Fibroblast of lung (primary cell): ENCODE results near the gene CSPG4. TPM values are rescaled to one million over a fixed set of nuclear protein-coding genes. Genes with fewer than 3 reads are reported as not detected.

ENCODE experiments used
- DNase-seq, 2 donors: peaks; one replicate each; pipeline versions ENCODE4 v3.0.0 to v3.0.0-alpha.2; 2010; ENCODE audit warnings: low read depth in 2 of 2
- H2AFZ ChIP-seq: 2 replicates; pipeline ENCODE4 v1.5.1; 2012; ENCODE audit warnings: low read length, control low read depth, inconsistent platforms
- H3K27ac ChIP-seq: 2 replicates; pipeline ENCODE4 v1.5.1; 2011; ENCODE audit warnings: low read length, control low read depth; ENCODE audit not compliant: insufficient read depth
- H3K27me3 ChIP-seq: 2 replicates; pipeline ENCODE4 v1.5.1; 2011; ENCODE audit warnings: mild to moderate bottlenecking, low read length; ENCODE audit not compliant: control insufficient read depth, insufficient read depth
- H3K36me3 ChIP-seq: 2 replicates; pipeline ENCODE4 v1.5.1; 2011; ENCODE audit warnings: low read length; ENCODE audit not compliant: control insufficient read depth, insufficient read depth
- H3K4me1 ChIP-seq: 2 replicates; pipeline ENCODE4 v1.5.1; 2011; ENCODE audit warnings: low read length; ENCODE audit not compliant: control insufficient read depth, insufficient read depth; ENCODE audit errors: extremely low read depth
- H3K4me2 ChIP-seq: 2 replicates; pipeline ENCODE4 v1.5.1; 2011; ENCODE audit warnings: low read length, control low read depth; ENCODE audit not compliant: insufficient read depth; ENCODE audit errors: extremely low read depth
- H3K4me3 ChIP-seq, 4 experiments: fragments of 200-600 bp in 1 of 4; sonication (generic) in 1 of 4; replicated peaks in 1 of 4; 2 replicates each; pipeline ENCODE4 v1.5.1; 2011 to 2016; ENCODE audit warnings: low read length in 4 of 4, low read depth in 3 of 4, mild to moderate bottlenecking in 3 of 4, control low read depth in 2 of 4, inconsistent platforms in 1 of 4, mixed read lengths in 1 of 4; ENCODE audit not compliant: insufficient read depth in 1 of 4; ENCODE audit errors: control extremely low read depth in 1 of 4
- H3K79me2 ChIP-seq: 2 replicates; pipeline ENCODE4 v1.5.1; 2012; ENCODE audit warnings: mild to moderate bottlenecking, low read length, inconsistent platforms; ENCODE audit not compliant: control insufficient read depth, insufficient read depth
- H3K9ac ChIP-seq: 2 replicates; pipeline ENCODE4 v1.5.1; 2011; ENCODE audit warnings: mild to moderate bottlenecking, low read length, control low read depth; ENCODE audit not compliant: insufficient read depth
- H3K9me3 ChIP-seq: 2 replicates; pipeline ENCODE4 v1.5.1; 2012; ENCODE audit warnings: low read depth, low read length; ENCODE audit not compliant: control insufficient read depth, insufficient read depth
- H4K20me1 ChIP-seq: 2 replicates; pipeline ENCODE4 v1.5.1; 2011; ENCODE audit warnings: low read length; ENCODE audit not compliant: control insufficient read depth, insufficient read depth; ENCODE audit errors: extremely low read depth
- EZH2 ChIP-seq: IDR thresholded peaks from 2 replicates; pipeline ENCODE4 v1.5.1; 2012; ENCODE audit warnings: low read length, control low read depth, mild to moderate bottlenecking; ENCODE audit errors: missing control alignments
- polyA plus RNA-seq, 2 donors: library from polyadenylated mRNA; depleted of rRNA in 1 of 2; stranded (reverse) in 1 of 2; unstranded in 1 of 2; fragments of >200 nt; gene quantifications; 2 replicates each; pipeline ENCODE4 v1.2.1, GENCODE V29; 2011 to 2012; ENCODE audit warnings: missing spikeins in 1 of 2
- total RNA-seq: library from RNA; depleted of rRNA; stranded (reverse); fragments of >200 nt; gene quantifications from 2 replicates; pipeline ENCODE4 v1.2.1, GENCODE V29; 2014
- TF ChIP-seq, protein P1 (sequence below), 2 donors: IDR thresholded peaks in 1 of 2; conservative IDR thresholded peaks in 1 of 2; 1 replicate in 1 of 2; 2 replicates in 1 of 2; pipeline ENCODE4 v1.5.1; 2011 to 2012; ENCODE audit warnings: low read length in 2 of 2, control low read depth in 1 of 2, inconsistent platforms in 1 of 2, low read depth in 1 of 2, mild to moderate bottlenecking in 1 of 2

CSPG4 gene
- total and polyA plus RNA-seq, 2 donors (not counting 1 experiment from before 2014, with no cell fraction given) = 23.1 to 109 TPM

DNA sequence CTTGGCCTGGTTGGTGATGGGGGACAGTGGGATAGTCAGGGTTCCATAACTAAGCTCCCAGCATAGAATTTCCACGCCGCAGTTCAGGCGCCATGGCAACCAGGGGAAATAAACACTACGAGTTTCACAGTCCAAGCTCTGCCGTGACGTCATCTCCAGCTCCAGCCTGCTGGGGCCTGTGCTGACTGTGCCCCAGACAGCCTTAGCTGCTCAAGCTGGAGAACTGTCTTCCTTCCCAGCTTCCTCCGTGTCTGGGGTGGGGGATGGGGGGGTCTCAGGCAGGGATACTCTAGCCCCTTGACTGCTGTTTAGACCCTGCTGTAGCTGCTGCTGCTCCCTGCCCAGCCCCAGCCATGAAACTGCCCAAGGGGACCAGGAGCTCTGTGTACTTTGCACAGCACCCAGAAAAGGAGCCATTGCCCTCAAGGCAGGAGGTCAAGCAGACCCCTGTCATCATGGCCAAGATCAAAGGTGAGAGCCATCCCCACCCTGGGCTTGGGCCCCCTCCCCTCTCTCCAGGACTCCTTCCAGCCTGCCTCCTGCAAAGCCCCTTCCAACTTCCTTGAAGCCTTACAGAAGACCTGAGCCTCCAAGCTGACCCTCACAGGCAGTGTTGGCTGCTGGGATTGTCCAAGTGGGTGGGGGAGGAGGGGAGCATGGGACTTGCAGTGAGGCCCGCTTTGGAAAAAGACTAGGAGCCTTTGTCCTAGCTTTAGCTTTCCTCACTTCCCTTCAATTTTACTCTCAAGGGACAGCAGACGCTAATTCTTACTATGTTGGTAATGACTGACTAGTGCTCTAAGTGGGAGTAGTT, 11.4 kb upstream of the CSPG4 start:
- TF ChIP-seq EZH2 = no peak
- TF ChIP-seq, protein P1, sequence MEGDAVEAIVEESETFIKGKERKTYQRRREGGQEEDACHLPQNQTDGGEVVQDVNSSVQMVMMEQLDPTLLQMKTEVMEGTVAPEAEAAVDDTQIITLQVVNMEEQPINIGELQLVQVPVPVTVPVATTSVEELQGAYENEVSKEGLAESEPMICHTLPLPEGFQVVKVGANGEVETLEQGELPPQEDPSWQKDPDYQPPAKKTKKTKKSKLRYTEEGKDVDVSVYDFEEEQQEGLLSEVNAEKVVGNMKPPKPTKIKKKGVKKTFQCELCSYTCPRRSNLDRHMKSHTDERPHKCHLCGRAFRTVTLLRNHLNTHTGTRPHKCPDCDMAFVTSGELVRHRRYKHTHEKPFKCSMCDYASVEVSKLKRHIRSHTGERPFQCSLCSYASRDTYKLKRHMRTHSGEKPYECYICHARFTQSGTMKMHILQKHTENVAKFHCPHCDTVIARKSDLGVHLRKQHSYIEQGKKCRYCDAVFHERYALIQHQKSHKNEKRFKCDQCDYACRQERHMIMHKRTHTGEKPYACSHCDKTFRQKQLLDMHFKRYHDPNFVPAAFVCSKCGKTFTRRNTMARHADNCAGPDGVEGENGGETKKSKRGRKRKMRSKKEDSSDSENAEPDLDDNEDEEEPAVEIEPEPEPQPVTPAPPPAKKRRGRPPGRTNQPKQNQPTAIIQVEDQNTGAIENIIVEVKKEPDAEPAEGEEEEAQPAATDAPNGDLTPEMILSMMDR (conservative IDR thresholded peaks at IDR 0.05 in 1 of 2, IDR thresholded peaks at IDR 0.05 in 1 of 2; ENCODE audit: low read depth in 1 of 2, low read length in 2 of 2) = no peak
- H3K36me3 ChIP-seq = no peaks in the 10 kb centered on the region
- H3K4me1 ChIP-seq = peaks cover 8% of the 10 kb centered on the region
- H3K27ac ChIP-seq = peak overlapping the region; percentile 81
- H4K20me1 ChIP-seq = no peaks in the 10 kb centered on the region
- no peaks in the 10 kb centered on the region for H3K79me2 ChIP-seq
- H3K4me3 ChIP-seq = no peak overlapping the region
- H3K27me3 ChIP-seq = no peaks in the 10 kb centered on the region
- H3K9ac ChIP-seq = no peak overlapping the region
- peak overlapping the region; percentile 11 for H3K4me2 ChIP-seq
- peak; percentile 90 to 94 for DNase-seq
- H2AFZ ChIP-seq = no peak overlapping the region
- no peaks in the 10 kb centered on the region for H3K9me3 ChIP-seq

DNA sequence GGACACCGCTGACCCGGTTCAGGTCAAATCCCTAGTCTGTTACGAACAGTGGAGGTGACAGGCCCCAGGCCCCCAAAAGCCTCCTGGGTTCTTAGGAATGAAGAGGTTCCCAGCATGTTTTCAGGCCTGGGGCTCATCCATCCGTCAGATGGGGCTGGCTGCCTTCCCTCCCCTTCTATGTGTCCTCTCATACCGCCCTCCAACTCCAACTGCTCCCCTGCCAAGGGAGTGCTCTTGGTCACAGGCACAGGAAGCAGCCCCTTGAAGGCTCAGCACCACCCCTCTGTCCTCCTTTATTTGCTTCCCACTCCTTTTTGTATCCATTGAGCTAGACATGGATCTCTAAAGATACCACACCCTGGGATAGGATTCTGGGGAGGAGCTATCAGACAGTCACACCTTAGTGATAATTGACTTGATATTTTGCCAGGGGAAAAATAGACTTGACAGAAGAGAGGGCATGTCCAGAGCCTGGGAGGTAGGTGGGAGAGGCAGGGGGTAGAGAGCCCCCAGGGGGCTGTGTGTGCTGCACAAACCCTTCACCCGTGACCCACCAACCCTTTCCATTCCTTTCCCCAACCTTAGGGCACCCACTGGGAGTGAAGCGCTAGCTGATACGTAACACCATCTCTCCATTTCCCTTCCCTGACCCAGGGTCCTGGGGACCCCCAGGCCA, 10.7 kb upstream of the CSPG4 start:
- Histone ChIP-seq H3K9me3 (no peaks in the 10 kb centered on the region), H3K27ac (peak overlapping the region; percentile 81), H4K20me1 (no peaks in the 10 kb centered on the region), H2AFZ (no peak overlapping the region), H3K4me1 (peaks cover 15% of the 10 kb centered on the region), H3K4me2 (peak overlapping the region; percentile 11), H3K4me3 (no peak overlapping the region), H3K9ac (no peak overlapping the region), H3K27me3 (no peaks in the 10 kb centered on the region), H3K36me3 (no peaks in the 10 kb centered on the region), H3K79me2 (no peaks in the 10 kb centered on the region)
- no peak for DNase-seq
- TF ChIP-seq, protein P1 (conservative IDR thresholded peaks at IDR 0.05 in 1 of 2, IDR thresholded peaks at IDR 0.05 in 1 of 2; ENCODE audit: low read depth in 1 of 2, low read length in 2 of 2) = no peak
- no peak for TF ChIP-seq EZH2
